HCT116 (cell line): Measurements from ENCODE around the gene NEMP1. TPM values are rescaled to one million over a fixed set of nuclear protein-coding genes. Genes with fewer than 3 reads are reported as not detected.
"Not testable (repeated sequence)": the region's sequence is repeated elsewhere in the genome, so short reads cannot be mapped to it uniquely, and the experiment has no call there.

Experiments
- ATAC-seq: fragments of 200-7000 bp; cut with Tn5 transposase; 2 replicates; pipeline ENCODE4 v1.9.1; 2020; ENCODE audit warnings: mild to moderate bottlenecking, moderate library complexity
- BruUV-seq: library from RNA; stranded (reverse); fragments of 400-500 nt; replicated peaks from 2 replicates; lab custom pipeline; 2021; lab: Mats Ljungman, UMichigan
- CTCF ChIA-PET: fragments of 300-600 bp; sonication (Branson Sonifier 250); formaldehyde crosslinking; loops from one replicate; lab custom pipeline; 2021; ENCODE audit warnings: antibody characterized with exemption; lab: Charles Lee
- POLR2A ChIA-PET: fragments of 300-600, 350-600 bp; sonication (Branson Sonifier 250); formaldehyde crosslinking; loops from one replicate; lab custom pipeline; 2021; ENCODE audit warnings: antibody characterized with exemption; lab: Charles Lee
- RAD21 ChIA-PET, 2 experiments: fragments of 300-600 bp; sonication (Branson Sonifier 250); formaldehyde crosslinking; loops; one replicate each; lab custom pipeline; 2023; ENCODE audit warnings: low total read pairs in 2 of 2; ENCODE audit not compliant: uncharacterized antibody in 2 of 2, unreplicated experiment in 2 of 2, low non-redundant PET in 1 of 2; lab: Charles Lee
- DNase-seq: peaks from one replicate; pipeline ENCODE4 v3.0.0-alpha.2; 2010; ENCODE audit warnings: low read depth, low spot score
- H2AFZ ChIP-seq: fragments of 200-600 bp; shearing (Covaris generic), sonication (generic); 2 replicates; pipeline ENCODE4 v1.6.1; 2017; ENCODE audit warnings: low read depth, mixed run types, mixed read lengths, antibody characterized with exemption, low read length; ENCODE audit not compliant: poor library complexity, severe bottlenecking
- H3K27ac ChIP-seq: 2 replicates; pipeline ENCODE4 v1.5.1; 2012; ENCODE audit warnings: low read depth, low read length
- H3K27me3 ChIP-seq: fragments of 200-600 bp; sonication (generic); 2 replicates; pipeline ENCODE4 v1.6.1; 2016; ENCODE audit warnings: mixed run types, low read length, mixed read lengths; ENCODE audit not compliant: insufficient read depth
- H3K36me3 ChIP-seq, 2 experiments: fragments of 200-500 bp in 1 of 2; fragments of 200-600 bp in 1 of 2; sonication (Bioruptor generic) in 1 of 2; sonication (generic) in 1 of 2; 2 replicates each; pipeline versions ENCODE4 v1.5.1 to v1.6.1; 2014 to 2016; ENCODE audit warnings: low read length in 2 of 2, inconsistent platforms in 1 of 2, mixed read lengths in 1 of 2, mixed run types in 1 of 2; ENCODE audit not compliant: insufficient read depth in 2 of 2, control insufficient read depth in 1 of 2
- H3K4me1 ChIP-seq, 2 experiments: fragments of 200-600 bp in 1 of 2; sonication (generic) in 1 of 2; 2 replicates each; pipeline versions ENCODE4 v1.5.1 to v1.6.1; 2012 to 2017; ENCODE audit warnings: low read length in 2 of 2, inconsistent platforms in 1 of 2, mild to moderate bottlenecking in 1 of 2, mixed read lengths in 1 of 2, mixed run types in 1 of 2, moderate library complexity in 1 of 2; ENCODE audit not compliant: insufficient read depth in 2 of 2, control insufficient read depth in 1 of 2
- H3K4me2 ChIP-seq: fragments of 200-600 bp; sonication (generic); 2 replicates; pipeline ENCODE4 v1.6.1; 2017; ENCODE audit warnings: mixed run types, low read length, mixed read lengths
- H3K4me3 ChIP-seq, 2 experiments: fragments of 200-600 bp in 1 of 2; sonication (generic) in 1 of 2; replicated peaks in 1 of 2; 2 replicates each; pipeline ENCODE4 v1.5.1; 2011 to 2016; ENCODE audit warnings: low read length in 2 of 2, control low read depth in 1 of 2, low read depth in 1 of 2, mild to moderate bottlenecking in 1 of 2, mixed read lengths in 1 of 2, mixed run types in 1 of 2
- H3K79me2 ChIP-seq: fragments of 200-600 bp; sonication (generic); 2 replicates; pipeline ENCODE4 v1.6.1; 2017; ENCODE audit warnings: mild to moderate bottlenecking, mixed run types, low read length, moderate library complexity, mixed read lengths; ENCODE audit not compliant: insufficient read depth
- H3K9ac ChIP-seq: fragments of 200-600 bp; sonication (generic); 2 replicates; pipeline ENCODE4 v1.6.1; 2016; ENCODE audit warnings: low read length, mixed read lengths
- H3K9me2 ChIP-seq: fragments of 200-600 bp; sonication (generic), shearing (Covaris generic); 2 replicates; pipeline ENCODE4 v1.6.1; 2017; ENCODE audit warnings: mixed run types, mild to moderate bottlenecking, moderate library complexity; ENCODE audit not compliant: insufficient read depth
- H3K9me3 ChIP-seq, 2 experiments: fragments of 200-500 bp in 1 of 2; fragments of 200-600 bp in 1 of 2; sonication (Bioruptor generic) in 1 of 2; sonication (generic) in 1 of 2; 2 replicates each; pipeline ENCODE4 v1.6.1; 2014 to 2017; ENCODE audit warnings: low read length in 2 of 2, mixed read lengths in 2 of 2, inconsistent platforms in 1 of 2, low read depth in 1 of 2, mild to moderate bottlenecking in 1 of 2, mixed run types in 1 of 2, moderate library complexity in 1 of 2; ENCODE audit not compliant: control insufficient read depth in 1 of 2, insufficient read depth in 1 of 2
- H4K20me1 ChIP-seq: fragments of 200-600 bp; sonication (generic), shearing (Covaris generic); 2 replicates; pipeline ENCODE4 v1.6.1; 2017; ENCODE audit warnings: mixed run types, mild to moderate bottlenecking, moderate library complexity; ENCODE audit not compliant: insufficient read depth
- CBX3 ChIP-seq: IDR thresholded peaks from 2 replicates; pipeline ENCODE4 v1.6.1; 2012; ENCODE audit warnings: low read depth
- RAD21 ChIP-seq: IDR thresholded peaks from 2 replicates; pipeline ENCODE4 v1.6.1; 2012; ENCODE audit warnings: low read depth, mild to moderate bottlenecking
- intact Hi-C: fragments of 100-400 bp; cut with micrococcal nuclease; formaldehyde crosslinking; loops from 2 replicates; pipeline ENCODE4 v1.10.0; 2022
- total RNA-seq: library from RNA; stranded (reverse); gene quantifications from one replicate; pipeline ENCODE4 v1.2.1, GENCODE V29; 2021; ENCODE audit not compliant: unreplicated experiment

The NEMP1 gene
- total RNA-seq, 1 experiment from 2014 or later = 35.2 TPM

DNA sequence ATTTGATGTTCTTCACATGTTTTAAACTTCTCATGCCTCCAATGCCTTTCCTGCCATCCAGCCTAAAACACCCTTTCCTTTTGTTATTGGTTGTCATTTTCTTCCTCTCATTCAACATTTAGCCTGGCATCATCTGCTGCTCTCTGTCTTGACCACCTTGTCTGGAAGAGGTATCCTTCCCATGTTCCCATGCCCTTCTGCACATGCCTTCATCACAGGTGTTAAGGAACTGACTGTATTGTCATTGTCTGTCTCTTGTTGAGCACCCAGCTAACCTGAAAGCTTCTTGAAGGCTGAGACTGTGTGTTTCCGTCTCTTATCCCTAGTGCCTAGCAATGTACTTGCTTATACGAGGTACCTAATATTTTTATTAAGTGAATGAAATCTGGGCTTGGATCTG is 45.2 kb upstream of the NEMP1 start:
- H3K4me2 ChIP-seq = no peak overlapping the region
- no peaks in the 10 kb centered on the region for H3K9me2 ChIP-seq
- no peaks in the 10 kb centered on the region for H3K27me3 ChIP-seq
- H3K36me3 ChIP-seq = no peaks in the 10 kb centered on the region
- no peaks in the 10 kb centered on the region for H3K79me2 ChIP-seq
- ATAC-seq = no peak
- H3K9ac ChIP-seq = no peak overlapping the region
- no TSS peak for BruUV-seq
- intact Hi-C loops = loop anchor here (1.0 to 10.0 kb wide), 3 partner anchors 49 to 121 kb away; no protein-coding TSS in a partner anchor
- no peaks in the 10 kb centered on the region for H4K20me1 ChIP-seq
- no peak for TF ChIP-seq RAD21
- TF ChIP-seq CBX3 = peak; percentile 52; the same call in 1 of the 2 replicates
- TF ChIP-seq, all 23 proteins: peak for 1
- Histone ChIP-seq H3K4me3 (no peak overlapping the region), H2AFZ (peak overlapping the region; percentile 82), H3K4me1 (peaks cover 9 to 27% of the 10 kb centered on the region in 2 experiments), H3K27ac (no peak overlapping the region), H3K9me3 (peaks cover 6 to 7% of the 10 kb centered on the region in 2 experiments; a peak in 1 of 4 replicates)
- ChIA-PET POLR2A (interaction anchor here (1.1 kb wide), 1 partner anchor 12 kb away, joined by 3 read pairs; the partner anchor contains the start of gene STAT6), CTCF (interaction anchor here (0.5 to 5.8 kb wide), 11 partner anchors 12 to 106 kb away, joined by 3 to 44 read pairs (median 3); partner anchors contain the start of genes NEMP1, SHMT2 and STAT6), RAD21 (interaction anchor here (0.9 to 1.0 kb wide), 2 partner anchors 50 to 52 kb away, joined by 3 to 7 read pairs; no protein-coding TSS in a partner anchor)
- DNase-seq = no peak

DNA sequence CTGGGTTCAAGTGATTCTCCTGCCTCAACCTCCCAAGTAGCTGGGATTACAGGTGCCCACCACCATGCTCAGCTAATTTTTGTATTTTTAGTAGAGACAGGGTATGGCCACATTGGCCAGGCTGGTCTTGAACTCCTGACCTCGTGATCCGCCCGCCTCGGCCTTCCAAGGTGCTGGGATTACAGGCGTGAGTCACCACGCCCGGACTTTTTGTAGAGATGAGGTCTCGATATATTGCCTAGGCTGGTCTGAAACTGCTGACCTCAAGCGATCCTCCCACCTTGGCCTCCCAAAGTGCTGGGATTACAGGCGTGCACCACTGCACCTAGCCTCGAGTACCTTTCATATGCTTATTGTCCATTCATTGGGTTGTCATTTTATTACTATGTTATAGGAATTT is 42.1 kb upstream of the NEMP1 start:
- ATAC-seq, H3K9me3 ChIP-seq, POLR2A ChIA-PET, H3K27ac ChIP-seq, H3K36me3 ChIP-seq, H3K27me3 ChIP-seq, H3K9me2 ChIP-seq, H3K79me2 ChIP-seq, DNase-seq, H3K9ac ChIP-seq, H4K20me1 ChIP-seq, H3K4me2 ChIP-seq, RAD21 ChIA-PET, BruUV-seq, H3K4me3 ChIP-seq, H2AFZ ChIP-seq: not testable (repeated sequence)
- CTCF ChIA-PET = interaction anchor here (1.9 to 2.3 kb wide), 2 partner anchors 9 to 55 kb away, joined by 5 to 8 read pairs; partner anchors contain the start of gene STAT6
- H3K4me1 ChIP-seq = peaks cover 0 to 11% of the 10 kb centered on the region in 2 experiments; a peak in 2 of 4 replicates
- intact Hi-C loops = loop anchor here (10.0 kb wide), 1 partner anchor 124 kb away; no protein-coding TSS in a partner anchor
